Stimulated activated CD8-positive, alpha-beta memory T cell treated with anti-CD3 and anti-CD28 coated beads, Interleukin-12 subunit alpha, Interleukin-12 subunit beta, amount 100 ng/mL, for 1 hour (primary cell): ENCODE results near the gene CATSPER1.
"Not testable (repeated sequence)": the region's sequence is repeated elsewhere in the genome, so short reads cannot be mapped to it uniquely, and the experiment has no call there.

Source experiments
- DNase-seq: peaks from one replicate; pipeline ENCODE4 v3.0.0-alpha.2; 2020; ENCODE audit warnings: low read depth

The CATSPER1 gene

DNA sequence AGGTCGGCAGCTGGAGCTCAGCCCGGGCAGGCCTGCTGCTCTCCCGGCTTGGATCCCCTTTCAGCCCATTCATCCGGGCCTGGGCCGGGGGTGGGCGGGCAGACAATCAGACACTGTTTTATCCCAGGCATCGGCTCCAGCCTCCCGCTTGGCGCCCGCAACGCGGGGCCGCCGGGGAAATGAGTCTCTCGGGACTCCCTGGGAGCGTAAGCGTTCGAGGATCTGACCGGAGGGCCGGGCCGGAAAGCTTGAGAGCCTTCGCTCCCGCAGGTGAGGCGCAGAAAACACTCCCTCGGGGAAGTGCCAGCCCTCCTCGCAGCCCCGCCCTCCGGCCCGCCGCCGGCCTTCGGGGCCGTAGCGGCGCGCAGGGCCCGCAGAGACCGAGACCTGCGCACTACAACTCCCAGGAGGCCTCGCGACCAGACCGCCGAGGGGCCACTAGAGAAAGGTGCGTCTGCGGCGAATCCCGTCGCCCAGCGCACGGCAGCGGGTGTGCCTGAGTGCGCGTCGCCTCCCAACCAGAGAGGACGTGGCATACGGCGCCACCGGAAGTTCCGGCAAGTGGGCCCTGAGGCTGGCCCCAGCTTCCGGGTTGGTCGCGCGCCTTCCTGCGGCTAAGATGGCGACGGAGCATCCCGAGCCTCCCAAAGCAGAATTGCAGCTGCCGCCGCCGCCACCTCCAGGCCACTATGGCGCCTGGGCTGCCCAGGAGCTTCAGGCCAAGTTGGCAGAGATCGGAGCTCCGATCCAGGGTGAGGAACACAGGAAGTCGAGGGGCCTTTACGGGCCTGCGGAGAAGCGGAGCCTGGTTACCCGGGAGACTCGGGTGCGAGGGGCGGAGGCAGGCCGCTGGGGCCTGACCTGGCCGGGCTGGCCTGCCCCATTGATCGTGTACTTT lies 25.7 kb upstream of the CATSPER1 start, which contains the start of gene SF3B2:
Gene SF3B2 (plus strand): TSS at position 599 of the 898 bp plus-strand sequence. CDS start 21 bp downstream, at position 620.
- peak; percentile 93 for DNase-seq

- DNase-seq, result no peak
Measured at GRCh38 chr11:66051371-66051765, 25.1 kb upstream of the CATSPER1 start.

- no peak for DNase-seq
Measured at GRCh38 chr11:66050581-66051231, 24.4 kb upstream of the CATSPER1 start.

DNA sequence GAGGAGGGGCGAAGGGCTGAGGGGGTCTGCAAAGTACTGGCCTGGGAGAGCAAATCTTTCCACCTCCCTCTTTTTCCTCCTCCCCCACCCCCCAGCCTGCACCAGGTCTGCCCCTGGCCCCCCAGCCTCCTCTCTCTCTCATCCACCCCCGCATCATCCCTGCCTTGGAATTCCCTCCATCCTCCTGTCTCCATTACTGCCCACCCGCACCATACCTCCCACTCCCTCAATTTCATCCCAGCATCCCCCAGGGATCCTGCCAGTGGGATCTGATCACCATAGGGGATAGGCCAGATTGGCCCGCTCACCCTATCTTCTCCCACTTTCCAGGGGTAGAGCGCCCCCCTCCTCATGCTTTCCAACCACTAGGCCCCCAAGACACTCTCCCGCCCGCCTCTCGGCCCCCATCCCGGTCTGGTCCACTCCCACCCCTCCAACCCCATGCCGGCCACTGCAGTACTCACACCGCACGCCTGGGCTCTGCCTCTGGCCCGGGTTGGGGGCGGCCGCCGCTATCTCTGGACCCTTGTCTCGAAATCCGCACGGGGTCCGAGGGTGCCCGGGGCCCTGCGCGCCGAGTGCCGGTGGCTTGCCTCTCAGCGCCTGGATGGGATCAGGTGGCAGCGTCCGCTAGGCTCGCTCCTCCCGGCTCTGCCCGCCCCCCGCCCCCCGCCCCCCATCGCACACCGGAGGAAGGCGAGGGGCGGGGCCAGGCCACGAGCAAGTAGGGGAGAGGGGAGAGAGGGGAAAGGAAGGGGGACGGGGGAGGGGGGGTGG lies 22.5 kb upstream of the CATSPER1 start, which contains the start of gene GAL3ST3:
Gene GAL3ST3 (minus strand): TSS at position 615 of the 777 bp plus-strand sequence. CDS start 3,746 bp downstream, outside the sequence.
- no peak for DNase-seq

DNA sequence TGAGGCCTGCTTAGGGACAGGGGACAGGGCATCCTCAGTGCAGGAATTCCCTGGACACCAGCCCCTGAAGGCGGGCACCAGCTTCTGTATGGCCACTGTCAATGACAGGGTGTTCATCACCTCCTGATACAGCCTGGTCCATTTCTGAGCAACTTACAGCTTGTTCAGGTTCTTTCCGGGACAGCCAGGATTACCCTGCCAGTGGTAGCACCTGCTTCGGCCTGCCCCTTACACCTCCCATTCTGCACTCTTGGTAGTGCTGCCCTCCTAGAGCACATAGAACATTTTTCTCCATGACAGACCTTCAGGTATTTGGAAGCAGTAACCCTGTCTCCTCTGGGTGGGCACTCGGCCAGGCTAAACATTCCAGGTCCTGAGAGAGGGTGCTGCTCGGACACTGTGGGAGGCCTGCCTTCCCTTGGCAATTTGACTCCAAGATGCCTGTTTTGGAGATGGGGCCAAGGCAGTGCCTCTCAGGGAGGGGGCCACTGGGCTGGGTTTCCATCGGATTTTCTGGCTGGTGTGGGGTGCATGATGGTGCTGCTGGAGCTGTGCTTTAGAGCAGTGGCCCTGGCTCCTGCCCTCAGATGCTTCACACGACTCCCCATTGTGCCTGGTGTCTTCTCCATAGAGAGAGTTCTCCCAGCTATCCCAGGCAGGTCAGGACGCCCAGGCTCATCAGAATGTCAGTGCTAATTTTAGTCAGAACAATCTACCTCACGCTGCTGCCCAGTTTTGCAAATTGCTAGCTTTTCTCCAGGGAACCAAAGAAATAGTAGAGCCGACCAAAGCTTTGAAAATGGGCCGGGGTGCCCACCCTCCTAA lies 21.5 kb upstream of the CATSPER1 start:
- DNase-seq, result no peak

DNA sequence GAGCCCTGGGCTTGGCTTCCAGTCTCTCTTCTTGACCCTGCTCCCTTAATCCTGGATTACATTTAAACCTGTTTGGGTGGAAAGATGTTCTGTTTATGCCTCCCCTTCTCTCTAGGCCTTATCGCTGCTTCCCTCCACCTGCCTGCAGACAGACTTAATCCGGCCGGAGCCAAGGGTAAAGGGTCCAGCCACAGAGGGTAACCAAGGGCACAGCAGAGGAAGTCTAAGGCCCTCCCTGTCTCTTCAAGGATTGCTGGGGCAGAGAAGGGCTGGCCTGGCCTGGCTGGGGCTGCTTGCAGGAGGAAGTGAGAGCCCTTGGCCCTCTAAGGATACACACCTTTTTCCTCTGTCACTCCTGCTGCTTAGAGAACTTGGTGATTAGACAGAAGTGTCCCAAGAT lies 20.6 kb upstream of the CATSPER1 start:
- DNase-seq, result no peak

DNA sequence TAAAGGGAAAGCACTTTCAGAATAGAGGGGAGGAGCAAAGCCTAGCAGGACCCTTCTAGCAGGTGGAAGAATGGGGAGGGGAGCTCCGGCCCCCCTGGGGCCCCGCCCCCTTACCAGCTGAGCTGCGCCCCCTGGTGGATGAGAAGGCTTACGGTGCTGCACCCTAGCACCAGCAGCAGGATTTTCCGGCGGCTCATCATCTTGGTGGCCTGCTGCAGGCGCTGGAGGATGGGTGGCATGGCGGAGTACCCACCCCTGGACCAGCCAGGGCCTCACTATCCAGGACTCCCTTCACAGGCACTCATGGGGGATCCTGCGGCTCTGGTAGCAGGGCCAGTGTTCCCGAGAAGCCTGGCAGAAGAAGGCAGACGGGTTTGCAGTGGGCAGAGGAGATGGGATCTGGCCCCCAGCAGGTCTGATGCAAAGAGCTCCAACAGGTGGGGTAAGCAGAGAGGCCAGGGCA lies 18.9 kb upstream of the CATSPER1 start:
- DNase-seq, result peak; percentile 78

GRCh38 chr11:66044757-66045156 lies 18.5 kb upstream of the CATSPER1 start:
- DNase-seq, result no peak

GRCh38 chr11:66042996-66043906 lies 17.0 kb upstream of the CATSPER1 start:
- no peak for DNase-seq

DNA sequence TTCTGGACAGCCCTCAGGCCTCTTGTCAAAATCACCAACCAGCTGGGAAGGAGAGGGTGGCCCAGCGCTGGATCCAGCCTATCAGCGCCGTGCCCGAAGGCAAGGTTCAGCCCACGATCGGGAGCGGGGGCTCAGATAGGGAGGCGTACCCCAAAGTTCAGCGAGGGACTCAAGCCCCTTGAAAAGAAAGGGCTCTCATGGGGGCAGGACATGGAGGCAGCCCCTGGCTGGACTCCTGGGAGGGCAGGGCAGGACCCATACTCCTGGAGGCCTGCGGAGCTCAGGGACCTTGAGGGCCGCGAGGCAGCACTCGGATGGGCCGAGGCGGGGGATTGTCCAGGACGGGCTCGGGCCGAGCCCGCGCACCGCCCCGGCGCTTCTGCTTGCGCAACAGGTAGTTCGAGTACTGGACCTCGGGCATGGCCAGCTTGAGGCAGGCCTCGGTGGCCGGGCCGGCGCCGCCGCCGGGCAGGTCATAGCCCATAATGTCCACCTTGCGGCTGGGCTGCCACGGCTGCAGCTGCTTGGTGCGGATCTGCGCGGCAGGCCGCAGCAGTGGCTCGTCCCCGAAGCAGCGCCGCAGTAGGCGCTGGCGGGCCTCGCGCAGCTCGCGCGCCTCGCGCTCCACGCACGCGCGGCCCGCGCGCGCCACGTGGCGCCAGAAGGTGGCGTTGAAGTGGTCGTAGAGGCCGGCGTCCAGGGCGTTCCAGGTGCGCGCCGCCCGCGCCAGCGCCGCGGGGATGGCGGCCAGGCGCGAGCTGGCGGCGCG lies 16.1 kb upstream of the CATSPER1 start:
- no peak for DNase-seq

GRCh38 chr11:66039765-66040164 lies 13.5 kb upstream of the CATSPER1 start:
- no peak for DNase-seq

DNA sequence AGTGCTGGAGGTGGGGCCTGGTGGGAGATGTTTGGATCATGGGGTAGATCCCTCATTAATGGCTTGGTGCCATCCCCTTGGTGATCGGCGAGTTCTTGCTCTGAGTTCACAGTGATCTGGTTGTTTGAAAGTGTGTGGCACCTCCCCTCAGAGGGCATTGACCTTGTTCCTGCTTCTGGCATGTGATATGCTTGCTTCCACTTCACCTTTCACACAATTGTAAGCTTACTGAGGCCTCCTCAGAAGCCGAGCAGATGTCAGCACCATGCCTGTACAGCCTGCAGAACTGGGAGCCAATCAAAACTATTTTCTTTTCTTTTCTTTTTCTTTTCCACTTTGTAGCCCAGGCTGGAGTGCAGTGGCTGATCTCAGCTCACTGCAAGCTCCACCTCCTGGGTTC lies 11.0 kb upstream of the CATSPER1 start:
- no peak for DNase-seq

DNA sequence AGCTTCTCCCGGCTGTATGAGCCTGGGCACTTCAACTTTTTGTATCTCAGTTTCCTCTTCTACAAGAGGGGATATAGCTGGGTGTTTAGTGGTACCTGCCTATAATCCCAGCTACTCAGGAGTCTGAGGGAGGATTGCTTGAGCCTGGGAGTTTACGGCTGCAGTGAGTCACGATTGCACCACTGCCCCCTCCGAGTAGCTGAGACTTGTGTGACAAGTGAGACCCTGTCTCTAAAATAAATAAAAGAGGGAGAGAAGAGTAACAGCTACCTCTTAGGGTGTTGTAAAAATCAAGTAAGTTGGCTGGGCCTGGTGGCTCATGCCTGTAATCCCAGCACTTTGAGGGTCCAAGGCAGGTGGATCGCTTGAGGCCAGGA lies 10.0 kb upstream of the CATSPER1 start:
- DNase-seq, result no peak

DNA sequence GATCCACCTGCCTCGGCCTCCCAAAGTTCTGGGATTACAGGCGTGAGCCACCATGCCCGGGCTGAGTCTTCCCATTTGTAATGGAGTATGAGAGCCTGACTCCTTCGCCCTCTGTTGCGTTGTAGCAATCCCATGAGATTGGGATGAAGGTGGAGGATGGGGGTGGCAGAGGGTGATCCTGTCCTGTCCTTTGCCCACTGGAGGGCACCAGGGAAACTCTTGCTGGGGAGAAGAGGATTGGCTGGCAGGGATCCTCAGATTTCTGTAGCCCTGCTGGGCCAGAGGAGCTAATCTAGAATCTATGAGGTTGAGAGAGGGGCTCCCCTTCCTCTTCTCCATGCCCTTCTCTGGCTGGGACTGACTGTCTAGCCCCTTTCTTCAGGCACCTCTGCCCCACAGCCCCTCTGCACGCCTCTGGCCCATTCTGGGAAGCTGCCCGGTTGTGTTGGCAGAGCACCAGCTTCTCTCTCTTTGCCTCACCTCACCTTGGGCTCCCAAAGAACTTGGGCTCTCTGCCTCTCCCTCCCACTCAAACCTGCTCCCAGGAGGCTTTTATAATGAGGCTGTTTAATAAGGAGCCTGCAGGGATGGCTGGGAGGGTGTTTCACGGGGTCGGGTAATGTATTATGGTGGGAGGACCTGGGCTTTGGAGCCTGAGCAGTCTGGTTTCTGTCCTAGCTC lies 9.5 kb upstream of the CATSPER1 start:
- DNase-seq, result no peak

DNA sequence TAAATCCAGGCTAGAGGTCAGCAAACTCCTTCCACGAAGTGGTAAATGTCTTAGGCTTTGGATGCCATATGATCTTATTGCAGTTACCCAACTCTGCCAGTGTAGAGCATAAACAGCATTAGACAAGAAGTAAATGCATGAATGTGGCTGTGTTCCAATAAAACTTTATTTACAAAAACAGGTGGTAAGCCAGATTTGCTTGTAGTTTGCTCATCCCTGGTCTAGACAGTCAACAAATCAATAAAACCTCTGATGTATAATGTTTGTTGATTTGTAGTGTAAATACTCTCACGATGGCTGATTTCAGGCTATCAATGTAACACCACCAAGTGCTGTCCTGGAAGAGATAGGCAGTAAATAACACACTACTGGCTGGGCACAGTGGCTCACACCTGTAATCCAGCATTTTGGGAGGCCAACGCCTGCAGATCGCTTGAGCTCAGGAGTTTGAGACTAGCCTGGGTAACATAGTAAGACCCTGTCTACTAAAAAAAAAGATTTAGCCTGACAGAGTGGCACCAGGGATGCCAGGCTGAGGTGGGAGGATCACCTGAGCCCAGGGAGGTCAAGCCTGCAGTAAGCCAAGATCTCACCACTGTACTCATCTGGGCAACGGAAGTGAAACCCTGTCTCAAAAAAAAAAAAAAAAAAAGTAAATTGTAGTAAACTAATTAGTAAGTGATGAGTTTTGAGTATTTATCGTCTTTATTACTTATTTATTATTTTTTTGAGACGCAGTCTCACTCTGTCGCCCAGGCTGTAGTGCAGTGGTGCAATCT lies 6.9 kb upstream of the CATSPER1 start:
- DNase-seq, result no peak

GRCh38 chr11:66023186-66023440 lies 3.2 kb downstream of the CATSPER1 start:
- DNase-seq, result not testable (repeated sequence)

DNA sequence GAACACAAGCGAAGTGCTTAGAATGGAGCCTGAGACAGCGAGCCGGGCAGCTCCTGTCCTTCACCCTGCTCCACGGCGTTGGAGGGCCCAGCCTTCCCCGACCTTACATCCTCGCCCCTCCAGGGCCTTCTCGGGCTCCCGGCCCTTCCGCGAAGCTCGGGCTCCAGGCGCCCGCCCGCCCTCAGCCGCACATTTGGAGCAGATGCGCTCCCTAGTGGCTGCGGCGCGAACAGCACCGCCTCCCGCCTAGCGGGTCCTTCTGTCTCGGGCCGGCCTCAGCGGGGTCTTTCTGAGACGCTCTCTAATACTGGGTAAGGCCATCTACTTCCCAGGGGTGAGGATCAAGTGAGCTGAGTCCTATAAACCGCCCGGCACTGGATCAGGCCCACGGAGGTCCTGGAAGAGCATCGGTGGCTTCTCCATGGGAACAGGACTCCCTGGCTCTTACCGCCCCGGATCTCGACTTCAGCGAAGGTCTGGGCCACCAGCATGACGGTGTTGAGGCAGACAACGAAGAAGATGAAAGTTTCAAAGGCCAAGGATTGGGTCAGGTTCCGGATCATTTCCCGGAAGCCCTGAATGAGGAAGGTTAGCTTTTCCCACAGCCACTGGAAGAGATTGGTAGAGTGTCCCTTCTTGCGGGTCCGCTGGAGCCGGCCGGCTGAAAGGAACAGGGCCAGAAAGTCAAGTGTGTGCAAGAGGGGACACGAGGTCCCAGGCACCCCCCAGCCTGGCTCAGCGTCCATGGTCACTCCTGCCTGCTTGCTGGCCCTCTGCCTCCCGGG lies 3.7 kb downstream of the CATSPER1 start:
- DNase-seq, result peak; percentile 63
